HG03139 (cell line): ENCODE measurements around the gene NUDT9.
"Not testable (repeated sequence)": the region's sequence is repeated elsewhere in the genome, so short reads cannot be mapped to it uniquely, and the experiment has no call there.

Source experiments
- ATAC-seq: cut with Tn5 transposase; IDR thresholded peaks from one replicate; pipeline ENCODE4 v1.9.1; 2021; ENCODE audit not compliant: unreplicated experiment

Gene NUDT9

DNA sequence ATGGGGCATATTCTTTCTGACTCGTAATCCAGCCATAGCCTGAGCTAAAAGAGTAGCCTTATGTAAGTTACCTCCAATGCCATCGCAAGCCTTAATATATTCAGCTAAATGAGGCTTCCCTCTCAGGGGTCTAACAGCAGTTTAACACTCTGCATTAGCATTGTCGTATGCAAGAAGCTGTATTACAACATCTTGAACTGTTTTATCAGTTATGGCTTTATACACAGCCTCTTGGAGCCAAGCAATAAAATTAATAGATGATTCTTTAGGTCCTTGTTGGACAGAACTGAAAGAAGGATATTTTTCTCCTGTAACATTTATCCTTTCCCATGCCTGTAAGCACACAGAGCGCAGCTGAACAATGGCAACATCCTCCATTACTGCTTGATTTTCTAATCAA is 15.5 kb upstream of the NUDT9 start:
- not testable (repeated sequence) for ATAC-seq

DNA sequence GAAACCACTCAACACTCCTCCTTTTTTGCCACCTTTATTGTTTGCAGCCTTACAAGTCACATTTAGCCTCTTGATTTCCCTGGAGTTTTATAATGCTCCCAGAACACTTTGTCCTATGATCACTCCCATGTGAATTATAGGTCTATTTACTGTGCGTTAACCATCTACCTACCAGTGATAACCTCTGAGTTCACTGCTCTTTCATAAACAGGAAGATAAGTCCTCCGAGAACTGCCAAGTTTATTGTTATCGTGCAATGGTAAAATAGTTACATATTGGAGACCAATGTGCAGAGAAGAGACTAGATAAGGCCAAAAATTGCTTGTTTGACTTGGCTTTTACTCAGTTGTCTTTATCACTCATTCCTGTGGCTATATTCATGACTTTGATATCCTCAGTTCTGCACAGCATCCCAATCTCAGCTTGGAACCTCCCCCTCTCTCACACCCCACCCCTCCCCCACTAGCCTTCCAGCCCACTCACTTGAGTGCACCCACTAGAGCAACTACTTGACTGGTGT is 12.9 kb upstream of the NUDT9 start:
- ATAC-seq, result no peak

DNA sequence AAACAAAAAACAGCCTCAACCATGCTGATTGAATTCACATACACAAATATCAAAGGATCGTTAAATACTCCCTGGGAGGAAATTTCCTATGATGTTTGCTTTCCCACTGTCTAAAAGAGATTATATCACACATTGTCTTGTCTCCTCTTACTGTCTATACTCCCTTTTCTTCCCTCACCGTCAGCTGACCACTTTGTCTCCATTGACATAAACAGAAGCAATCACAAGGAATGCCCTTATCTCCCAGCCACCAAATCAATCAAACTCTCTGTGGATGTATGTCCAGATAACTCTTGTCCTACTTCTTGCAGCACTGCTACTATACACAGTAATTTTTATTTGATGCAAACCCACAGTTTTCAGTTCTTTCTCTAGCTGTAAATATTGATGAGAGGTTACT is 12.2 kb upstream of the NUDT9 start:
- no peak for ATAC-seq

GRCh38 chr4:87410679-87411078 is 11.7 kb upstream of the NUDT9 start:
- ATAC-seq, result no peak

DNA sequence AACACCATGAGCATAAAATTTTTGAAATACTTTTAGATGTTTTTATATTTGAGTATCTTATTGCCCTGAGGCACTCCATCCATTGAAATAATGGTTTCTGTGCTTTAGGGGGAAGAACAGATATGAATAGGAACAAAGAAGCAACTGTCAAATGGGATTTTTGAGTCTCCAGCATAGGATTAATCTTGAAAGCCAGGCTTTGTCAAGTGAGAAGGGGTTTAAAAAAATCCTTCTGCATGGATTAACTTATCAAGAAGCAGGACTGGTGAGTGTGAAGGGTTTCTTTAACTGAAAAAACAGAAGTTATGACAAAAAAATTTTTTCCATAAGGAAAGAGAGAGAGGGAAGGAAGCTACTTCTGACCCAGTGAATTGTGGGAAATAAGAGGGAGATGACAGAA is 7.6 kb upstream of the NUDT9 start:
- ATAC-seq, result no peak

GRCh38 chr4:87416965-87417364 is 5.4 kb upstream of the NUDT9 start:
- ATAC-seq, result no peak

DNA sequence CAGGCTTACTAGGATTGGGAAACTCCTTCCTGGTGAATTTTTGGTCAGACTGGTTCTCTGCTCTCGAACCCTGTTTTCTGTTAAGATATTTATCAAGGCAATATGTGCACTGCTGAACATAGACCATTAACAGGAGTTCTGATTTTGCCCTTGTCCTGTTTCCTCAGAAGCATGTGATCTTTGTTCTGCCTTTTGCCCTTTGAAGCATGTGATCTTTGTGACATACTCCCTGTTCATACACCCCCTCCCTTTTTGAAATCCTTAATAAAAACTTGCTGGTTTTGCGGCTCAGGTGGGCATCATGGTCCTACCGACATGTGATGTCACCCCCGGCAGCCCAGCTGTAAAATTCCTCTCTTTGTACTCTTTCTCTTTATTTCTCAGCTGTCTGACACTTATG is 4.0 kb upstream of the NUDT9 start:
- ATAC-seq, result not testable (repeated sequence)

GRCh38 chr4:87419578-87420249 is 2.7 kb upstream of the NUDT9 start:
- ATAC-seq, result no peak

DNA sequence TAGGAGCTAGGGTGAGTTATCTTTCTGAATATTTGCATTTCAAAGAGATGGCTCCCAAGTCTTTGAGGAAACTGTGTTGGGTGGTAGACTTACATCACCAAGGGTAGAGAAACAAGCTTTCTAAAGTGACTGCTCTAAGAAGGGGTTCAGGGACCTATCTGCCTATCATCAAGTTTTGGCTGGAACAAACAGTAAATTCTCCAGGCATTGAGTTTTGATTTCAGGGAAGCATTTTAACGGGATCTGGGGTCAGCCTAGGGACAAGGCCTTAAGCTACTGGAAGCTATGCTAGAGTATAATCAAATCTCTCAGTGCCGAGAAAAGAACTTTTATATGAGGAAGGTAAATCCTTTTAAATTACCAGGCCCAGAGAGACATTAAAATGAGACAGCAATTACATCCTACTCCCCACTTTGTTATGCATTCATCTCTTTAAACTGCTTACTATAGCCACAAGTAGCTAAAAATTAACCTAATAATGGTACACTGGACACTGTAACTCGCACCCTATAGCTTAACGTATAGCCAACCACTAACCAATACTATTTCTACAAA is 2.0 kb upstream of the NUDT9 start:
- ATAC-seq, result no peak

DNA sequence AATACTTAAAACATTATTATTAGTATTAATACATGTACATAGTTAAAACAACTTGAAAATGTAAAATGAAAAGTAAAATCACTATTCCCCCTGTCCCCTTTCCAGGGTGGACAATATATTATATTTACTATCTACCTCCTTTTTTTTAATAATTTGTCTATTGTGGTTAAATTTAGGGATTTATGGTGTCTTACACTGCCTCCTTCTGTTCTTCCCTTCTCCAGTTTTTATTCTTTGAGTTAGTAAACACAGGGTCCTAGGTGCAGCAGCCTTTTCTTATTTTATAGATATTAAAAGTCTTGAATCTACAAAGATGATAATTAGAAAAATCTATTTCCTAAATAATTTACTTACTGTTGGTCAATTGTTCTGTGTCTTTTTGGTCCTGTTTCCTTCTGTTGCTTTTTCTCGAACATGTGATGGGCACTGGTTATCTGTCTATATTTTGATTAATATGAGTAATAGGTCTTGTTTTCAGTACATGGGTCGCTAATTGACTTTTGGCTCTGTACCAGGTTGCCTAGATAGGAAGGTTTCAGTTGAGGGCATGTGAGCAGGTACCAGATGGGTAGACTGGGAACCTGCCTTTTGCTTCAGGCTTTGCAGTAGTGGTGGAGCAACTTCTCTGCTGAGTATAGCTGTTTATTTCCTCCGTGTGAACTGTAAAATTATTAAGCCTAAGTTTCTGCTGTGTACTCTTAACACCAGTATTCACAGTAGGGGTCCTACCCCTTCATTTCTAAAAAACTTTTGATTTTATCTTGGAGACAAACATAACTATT is 1.1 kb downstream of the NUDT9 start:
- ATAC-seq, result no peak

- ATAC-seq, result not testable (repeated sequence)
These were observed 1.7 kb downstream of the NUDT9 start for GRCh38 chr4:87424099-87424543.

- ATAC-seq, result no peak
These were observed 3.3 kb downstream of the NUDT9 start for GRCh38 chr4:87425711-87426110.

GRCh38 chr4:87426865-87427517 is 4.6 kb downstream of the NUDT9 start:
- no peak for ATAC-seq

DNA sequence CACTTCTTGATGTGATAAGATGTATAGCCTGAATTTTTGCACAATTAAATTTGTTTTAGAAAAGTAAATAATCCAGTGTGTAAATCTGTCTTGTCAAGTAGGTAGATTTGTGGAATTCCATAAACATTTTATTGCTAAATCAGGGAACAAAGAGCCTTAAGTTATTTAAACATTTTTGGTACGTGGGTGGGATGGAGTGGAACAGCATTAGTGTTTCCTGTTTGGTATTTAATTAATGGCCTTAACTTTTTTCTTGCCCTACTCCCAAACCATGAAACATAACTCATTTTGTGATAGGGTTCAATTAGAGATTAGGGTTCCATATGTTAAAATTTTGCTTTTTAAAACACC is 5.1 kb downstream of the NUDT9 start:
- no peak for ATAC-seq

GRCh38 chr4:87428979-87429378 is 6.6 kb downstream of the NUDT9 start:
- ATAC-seq, result no peak

DNA sequence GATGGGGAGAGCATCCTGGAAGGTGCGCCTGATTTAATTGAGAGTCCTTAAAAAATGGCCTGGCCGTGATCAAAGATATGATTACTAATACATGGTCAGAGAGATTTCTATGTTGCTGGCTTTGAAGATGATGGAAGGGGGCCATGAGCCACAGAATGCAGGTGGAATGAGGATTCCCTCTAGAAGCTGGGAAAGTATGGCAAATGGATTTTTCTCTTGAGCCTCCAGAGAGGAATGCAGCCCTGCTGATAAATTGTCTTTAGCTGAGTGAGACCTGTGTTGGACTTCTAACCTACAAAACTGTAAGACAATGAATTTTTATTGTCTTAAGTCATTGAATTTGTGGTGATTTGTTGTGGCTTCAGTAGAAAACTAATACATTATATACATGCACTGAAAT is 7.7 kb downstream of the NUDT9 start:
- ATAC-seq, result no peak

- no peak for ATAC-seq
These were observed 11.0 kb downstream of the NUDT9 start for GRCh38 chr4:87433342-87433741.

- no peak for ATAC-seq
These were observed 20.5 kb downstream of the NUDT9 start for GRCh38 chr4:87442889-87443288.

DNA sequence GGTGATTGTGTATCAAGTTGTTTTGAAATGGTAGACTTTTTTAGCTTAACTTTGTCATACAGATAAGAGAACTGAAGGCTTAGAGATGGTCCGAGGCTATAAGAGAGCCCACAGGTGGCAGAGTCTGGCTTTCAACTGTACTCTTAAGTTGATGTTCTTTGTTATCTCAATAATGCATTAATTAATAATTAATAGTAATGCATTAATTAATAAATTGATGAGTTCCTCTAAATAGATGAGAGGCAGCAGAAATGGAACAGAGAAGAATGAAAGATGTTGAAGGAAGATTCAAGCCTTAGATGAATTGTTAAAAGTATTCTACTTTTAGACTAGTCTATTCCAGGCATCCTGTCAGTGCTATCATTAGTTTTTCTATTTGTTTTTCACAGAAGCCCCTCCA is 22.4 kb downstream of the NUDT9 start:
- no peak for ATAC-seq

- ATAC-seq, result no peak
These were observed 23.6 kb downstream of the NUDT9 start for GRCh38 chr4:87445964-87446363.

GRCh38 chr4:87446375-87446774 is 24.0 kb downstream of the NUDT9 start:
- not testable (repeated sequence) for ATAC-seq

GRCh38 chr4:87451537-87451936 is 29.2 kb downstream of the NUDT9 start:
- no peak for ATAC-seq
